ENCODE results near the gene SYT12. TPM values are rescaled to one million over a fixed set of nuclear protein-coding genes. Genes with fewer than 3 reads are reported as not detected.
"Not testable (repeated sequence)": the region's sequence is repeated elsewhere in the genome, so short reads cannot be mapped to it uniquely, and the experiment has no call there.

Gene SYT12
- total and polyA plus RNA-seq, 10 donors, result 0.02 to 0.13 (median 0.05) TPM; not detected in 7

DNA sequence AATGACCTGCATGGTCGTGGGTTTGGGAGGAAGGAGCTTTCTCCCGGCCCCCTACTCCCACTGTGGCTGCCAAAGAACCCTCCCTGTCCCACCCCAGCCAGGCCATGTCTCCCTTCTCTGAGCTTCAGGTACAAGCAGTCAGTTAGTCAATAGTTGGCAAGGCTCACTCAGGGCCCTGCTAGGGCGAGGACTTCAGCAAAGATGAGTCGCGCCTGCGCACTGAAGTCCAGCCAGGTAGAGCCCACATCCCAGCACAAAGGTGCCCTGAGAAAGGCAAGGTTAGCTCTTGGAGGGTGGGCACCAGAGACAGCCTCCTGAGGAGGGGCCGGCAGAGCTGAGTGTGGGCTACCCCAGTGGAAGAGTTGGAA, 36.8 kb upstream of the SYT12 start:
- no peak overlapping the region for H3K4me3 ChIP-seq
- no peaks in the 10 kb centered on the region for H3K9me3 ChIP-seq
- intact Hi-C loops (cut with DNase I; ENCODE audit: low total_unique reads), result no loop called here
- H3K27ac ChIP-seq, result no peak overlapping the region
- DNase-seq, result no peak
- no peaks in the 10 kb centered on the region for H3K36me3 ChIP-seq
- 82 to 96% (median 92%) methylated on average over 6 to 7 of the region's 7 CpGs for WGBS, 5 donors
- TF ChIP-seq POLR2A (IDR thresholded peaks at IDR 0.05), result no peak
- TF ChIP-seq, protein P1, sequence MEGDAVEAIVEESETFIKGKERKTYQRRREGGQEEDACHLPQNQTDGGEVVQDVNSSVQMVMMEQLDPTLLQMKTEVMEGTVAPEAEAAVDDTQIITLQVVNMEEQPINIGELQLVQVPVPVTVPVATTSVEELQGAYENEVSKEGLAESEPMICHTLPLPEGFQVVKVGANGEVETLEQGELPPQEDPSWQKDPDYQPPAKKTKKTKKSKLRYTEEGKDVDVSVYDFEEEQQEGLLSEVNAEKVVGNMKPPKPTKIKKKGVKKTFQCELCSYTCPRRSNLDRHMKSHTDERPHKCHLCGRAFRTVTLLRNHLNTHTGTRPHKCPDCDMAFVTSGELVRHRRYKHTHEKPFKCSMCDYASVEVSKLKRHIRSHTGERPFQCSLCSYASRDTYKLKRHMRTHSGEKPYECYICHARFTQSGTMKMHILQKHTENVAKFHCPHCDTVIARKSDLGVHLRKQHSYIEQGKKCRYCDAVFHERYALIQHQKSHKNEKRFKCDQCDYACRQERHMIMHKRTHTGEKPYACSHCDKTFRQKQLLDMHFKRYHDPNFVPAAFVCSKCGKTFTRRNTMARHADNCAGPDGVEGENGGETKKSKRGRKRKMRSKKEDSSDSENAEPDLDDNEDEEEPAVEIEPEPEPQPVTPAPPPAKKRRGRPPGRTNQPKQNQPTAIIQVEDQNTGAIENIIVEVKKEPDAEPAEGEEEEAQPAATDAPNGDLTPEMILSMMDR (IDR thresholded peaks at IDR 0.05 in 8 of 11, conservative IDR thresholded peaks at IDR 0.05 in 3 of 11), result no peak
- no peak for TF ChIP-seq POLR2AphosphoS5 (IDR thresholded peaks at IDR 0.05)
- peaks cover 0 to 19% (median 8%) of the 10 kb centered on the region in 6 donors for H3K4me1 ChIP-seq
- H3K27me3 ChIP-seq (replicated peaks in 1 of 7), result peaks cover 0 to 27% (median 0%) of the 10 kb centered on the region in 7 donors

DNA sequence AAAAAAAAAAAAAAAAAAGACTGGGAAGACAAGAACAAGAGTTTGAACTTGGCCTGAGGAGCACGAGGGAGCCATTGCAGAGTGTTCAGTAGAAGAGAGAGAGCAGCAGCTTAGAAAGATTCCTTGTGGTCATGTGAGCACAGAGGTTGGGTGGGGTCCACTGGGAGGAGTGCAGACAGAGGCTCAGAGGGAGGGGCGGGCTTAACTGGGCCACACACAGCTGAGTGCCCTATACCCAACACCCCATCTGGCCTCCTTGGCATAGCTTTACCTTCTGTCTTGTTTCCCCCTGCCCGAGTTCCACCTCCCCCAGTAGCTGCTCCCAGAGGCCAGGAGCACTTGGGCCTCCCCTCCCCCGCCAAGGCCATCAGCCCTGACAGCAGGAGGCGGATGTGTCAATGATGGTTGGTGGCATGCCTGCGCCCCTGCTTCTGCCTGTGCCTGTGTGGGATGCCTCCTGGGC, 35.7 kb upstream of the SYT12 start:
- intact Hi-C loops (cut with DNase I; ENCODE audit: low total_unique reads), result no loop called here
- DNase-seq, result no peak
- Histone ChIP-seq H3K9me3 (no peaks in the 10 kb centered on the region), H3K27me3 (replicated peaks in 1 of 7) (peaks cover 0 to 18% (median 0%) of the 10 kb centered on the region in 7 donors), H3K27ac (no peak overlapping the region), H3K36me3 (no peaks in the 10 kb centered on the region), H3K4me3 (no peak overlapping the region), H3K4me1 (peaks cover 0 to 11% (median 2%) of the 10 kb centered on the region in 6 donors)
- no peak for TF ChIP-seq POLR2AphosphoS5 (IDR thresholded peaks at IDR 0.05)
- TF ChIP-seq, protein P1 (IDR thresholded peaks at IDR 0.05 in 8 of 11, conservative IDR thresholded peaks at IDR 0.05 in 3 of 11), result no peak
- TF ChIP-seq POLR2A (IDR thresholded peaks at IDR 0.05), result no peak
- 71 to 80% (median 78%) methylated on average over 6 of the region's 6 CpGs for WGBS, 5 donors

DNA sequence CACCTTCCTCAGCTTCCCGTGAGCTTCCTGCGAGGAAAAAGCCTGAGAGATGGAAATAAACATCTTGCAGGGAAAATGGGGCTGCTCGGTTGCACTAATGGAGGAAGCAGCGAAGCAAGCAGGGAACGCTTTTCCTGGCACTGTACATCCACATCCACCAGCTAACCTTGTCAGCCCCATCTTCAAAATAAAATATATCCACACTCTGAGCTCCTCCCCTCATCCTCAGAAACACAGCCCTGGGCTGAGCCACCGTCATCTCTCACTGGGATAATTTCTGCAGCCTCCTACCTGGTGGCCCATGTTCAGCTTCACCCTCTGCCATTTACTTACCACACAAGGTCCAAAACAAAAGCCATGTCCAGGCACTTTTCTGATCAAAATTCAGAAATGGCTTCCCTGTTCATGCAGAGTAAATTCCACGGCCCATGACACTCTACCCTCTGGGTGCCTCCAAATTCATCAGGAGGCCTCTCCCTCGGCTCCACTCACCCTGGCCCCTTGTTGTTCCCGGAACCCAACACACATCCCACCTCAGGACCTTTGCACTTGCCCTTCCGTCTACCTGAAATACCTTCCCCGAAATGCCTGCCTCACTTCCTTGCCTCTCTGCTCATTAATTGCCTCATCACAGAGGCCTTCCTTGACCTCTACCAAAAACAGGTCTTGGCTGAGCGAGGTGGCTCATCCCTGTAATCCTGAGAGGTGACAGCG, 34.9 kb upstream of the SYT12 start:
- 73 to 78% (median 77%) methylated on average over 13 of the region's 13 CpGs for WGBS, 5 donors
- no peak for DNase-seq
- Histone ChIP-seq H3K4me3 (no peak overlapping the region), H3K9me3 (no peaks in the 10 kb centered on the region), H3K27ac (no peak overlapping the region), H3K36me3 (no peaks in the 10 kb centered on the region), H3K4me1 (peaks cover 0 to 10% (median 0%) of the 10 kb centered on the region in 6 donors), H3K27me3 (replicated peaks in 1 of 7) (peaks cover 0 to 18% (median 0%) of the 10 kb centered on the region in 7 donors)
- TF ChIP-seq, protein P1 (IDR thresholded peaks at IDR 0.05 in 8 of 11, conservative IDR thresholded peaks at IDR 0.05 in 3 of 11), result no peak
- TF ChIP-seq POLR2AphosphoS5 (IDR thresholded peaks at IDR 0.05) (no peak), POLR2A (IDR thresholded peaks at IDR 0.05) (no peak)
- intact Hi-C loops (cut with DNase I; ENCODE audit: low total_unique reads), result no loop called here

DNA sequence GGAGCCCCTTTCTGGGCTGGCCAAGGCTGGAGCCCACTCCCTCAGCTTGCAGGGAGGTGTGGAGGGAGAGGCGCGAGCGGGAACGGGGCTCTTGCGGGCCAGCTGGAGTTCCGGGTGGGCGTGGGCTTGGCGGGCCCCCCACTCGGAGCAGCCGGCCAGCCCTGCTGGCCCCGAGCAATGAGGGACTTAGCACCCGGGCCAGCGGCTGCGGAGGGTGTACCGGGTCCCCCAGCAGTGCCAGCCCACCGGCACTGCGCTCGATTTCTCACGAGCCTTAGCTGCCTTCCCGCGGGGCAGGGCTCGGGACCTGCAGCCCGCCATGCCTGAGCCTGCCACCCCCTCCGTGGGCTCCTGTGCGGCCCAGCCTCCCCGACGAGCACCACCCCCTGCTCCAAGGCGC, 34.2 kb upstream of the SYT12 start:
- H3K4me3 ChIP-seq; H3K9me3 ChIP-seq; H3K4me1 ChIP-seq; DNase-seq; intact Hi-C loops (cut with DNase I; ENCODE audit: low total_unique reads); H3K27ac ChIP-seq; H3K36me3 ChIP-seq: not testable (repeated sequence)
- WGBS, 5 donors, result 91 to 98% (median 96%) methylated on average over 14 to 28 of the region's 28 CpGs
- peaks cover 0 to 20% (median 0%) of the 10 kb centered on the region in 7 donors for H3K27me3 ChIP-seq (replicated peaks in 1 of 7)

DNA sequence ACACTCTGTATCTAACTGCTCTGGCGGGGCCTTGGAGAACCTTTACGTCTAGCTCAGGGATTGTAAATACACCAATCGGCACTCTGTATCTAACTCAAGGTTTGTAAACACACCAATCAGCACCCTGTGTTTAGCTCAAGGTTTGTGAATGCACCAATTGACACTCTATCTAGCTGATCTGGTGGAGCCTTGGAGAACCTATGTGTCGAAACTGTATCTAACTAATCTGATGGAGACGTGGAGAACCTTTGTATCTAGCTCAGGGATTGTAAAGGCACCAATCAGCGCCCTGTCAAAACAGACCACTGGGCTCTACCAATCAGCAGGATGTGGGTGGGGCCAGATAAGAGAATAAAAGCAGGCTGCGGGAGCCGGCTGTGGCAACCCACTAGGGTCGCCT, 33.6 kb upstream of the SYT12 start:
- H3K27ac ChIP-seq; H3K9me3 ChIP-seq; intact Hi-C loops (cut with DNase I; ENCODE audit: low total_unique reads); H3K36me3 ChIP-seq; H3K4me1 ChIP-seq; DNase-seq; H3K4me3 ChIP-seq: not testable (repeated sequence)
- WGBS, 5 donors, result 83 to 95% (median 86%) methylated on average over 9 of the region's 9 CpGs
- H3K27me3 ChIP-seq (replicated peaks in 1 of 7), result peaks cover 0 to 26% (median 0%) of the 10 kb centered on the region in 7 donors
